ENCODE results near the gene CLDN20. TPM values are rescaled to one million over a fixed set of nuclear protein-coding genes. Genes with fewer than 3 reads are reported as not detected.
"Not testable (repeated sequence)": the region's sequence is repeated elsewhere in the genome, so short reads cannot be mapped to it uniquely, and the experiment has no call there.

Gene CLDN20
- polyA plus RNA-seq, 3 donors, result 0.51 to 0.75 (median 0.74) TPM

- DNase-seq (ENCODE audit: low read depth in 3 of 3, low spot score in 2 of 3), result no peak
Measured at GRCh38 chr6:155309150-155309549, 45.3 kb downstream of the CLDN20 start.

DNA sequence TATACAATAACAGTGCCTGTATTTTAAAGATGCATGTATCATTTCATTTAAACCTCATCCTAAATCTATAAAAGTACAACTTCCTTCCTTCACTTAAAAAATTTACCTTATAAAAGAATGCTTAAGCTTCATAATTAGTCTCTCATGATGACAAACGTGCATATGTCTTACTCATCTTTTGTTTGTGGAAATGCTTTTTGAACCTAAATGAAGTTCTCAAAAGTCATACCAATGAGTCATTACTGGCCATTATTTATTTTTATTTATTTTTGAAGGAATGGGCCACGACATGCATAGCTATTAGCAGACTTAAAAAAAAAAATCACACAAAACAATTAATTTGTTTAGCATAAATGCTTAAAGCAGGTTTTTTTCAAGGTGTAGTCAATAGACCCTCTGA lies 46.8 kb downstream of the CLDN20 start:
- DNase-seq (ENCODE audit: low read depth in 3 of 3, low spot score in 2 of 3), result no peak

GRCh38 chr6:155311086-155311485 lies 47.3 kb downstream of the CLDN20 start:
- DNase-seq (ENCODE audit: low read depth in 3 of 3, low spot score in 2 of 3), result no peak

DNA sequence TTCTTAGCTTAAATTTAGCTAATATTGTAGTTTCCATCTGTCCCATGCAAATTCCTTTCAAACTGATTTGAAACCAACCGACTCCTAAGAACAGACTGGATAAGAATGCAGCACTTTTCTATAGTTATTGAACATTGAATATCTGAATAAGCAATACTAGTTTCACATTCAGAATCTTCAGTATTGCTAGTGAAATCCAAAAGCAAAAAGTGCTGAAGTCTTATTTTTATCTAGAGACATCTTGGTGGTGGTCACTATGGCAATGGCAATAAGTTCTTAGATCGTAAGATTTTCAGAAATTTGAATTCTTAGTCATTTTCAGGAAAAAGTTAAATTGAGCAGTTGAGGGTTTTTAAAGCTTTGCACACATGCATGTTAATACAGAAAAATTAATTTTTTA lies 47.8 kb downstream of the CLDN20 start:
- no peak for DNase-seq (ENCODE audit: low read depth in 3 of 3, low spot score in 2 of 3)

DNA sequence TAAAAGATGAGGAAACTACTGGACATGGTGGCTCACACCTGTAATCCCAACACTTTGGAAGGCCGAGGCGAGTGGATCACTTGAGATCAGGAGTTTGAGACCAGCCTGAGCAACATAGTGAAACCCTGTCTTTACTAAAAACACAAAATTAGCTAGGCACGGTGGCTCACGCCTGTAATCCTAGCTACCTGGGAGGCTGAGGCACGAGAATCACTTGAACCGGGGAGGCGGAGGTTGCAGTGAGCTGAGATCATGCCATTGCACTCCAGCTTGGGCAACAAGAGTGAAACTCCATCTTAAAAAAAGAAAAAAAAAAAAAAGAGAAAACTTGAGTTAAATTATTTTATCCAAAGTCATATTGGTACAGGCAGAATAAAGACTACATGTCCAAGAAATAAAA lies 49.1 kb downstream of the CLDN20 start:
- not testable (repeated sequence) for DNase-seq (ENCODE audit: low read depth in 3 of 3, low spot score in 2 of 3)

- no peak for DNase-seq (ENCODE audit: low read depth in 3 of 3, low spot score in 2 of 3)
Measured at GRCh38 chr6:155313602-155314091, 49.8 kb downstream of the CLDN20 start.

DNA sequence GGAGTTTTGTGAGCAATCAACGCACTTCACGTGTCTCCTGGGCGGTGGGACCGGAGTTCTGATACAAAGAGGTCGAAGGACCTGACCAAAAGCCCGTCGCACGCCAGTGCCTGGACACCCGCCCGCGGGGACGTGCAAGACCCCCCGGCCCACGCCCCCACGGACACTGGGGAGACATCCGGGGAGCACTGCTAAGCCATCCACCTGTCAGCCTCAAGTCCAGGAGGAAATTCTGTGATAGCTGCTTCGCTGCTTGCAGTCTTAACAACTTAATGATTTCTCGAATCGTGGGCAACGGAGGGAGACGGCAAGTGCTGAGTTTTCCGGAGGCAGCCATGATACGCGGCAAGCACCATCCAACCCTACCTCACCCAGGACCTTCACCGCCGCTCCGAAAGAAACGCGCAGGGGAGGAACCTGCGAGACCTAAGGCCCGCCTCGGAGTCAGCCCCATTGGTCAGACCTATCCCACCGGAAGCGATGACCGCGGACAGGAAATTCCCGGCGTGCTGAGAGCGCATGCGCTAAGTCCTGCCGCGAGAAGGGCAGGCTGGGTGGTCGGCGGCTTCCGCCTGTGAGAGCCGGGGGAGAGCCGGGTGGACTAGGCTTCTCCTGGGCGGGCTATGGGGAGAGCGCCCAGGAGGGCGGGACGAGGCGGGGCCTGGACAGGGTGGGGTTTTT lies 50.4 kb downstream of the CLDN20 start, which contains the start of gene TFB1M:
TFB1M (minus strand) TSS at position 393 of the 681 bp plus-strand sequence; CDS start at position 337, 56 bp downstream.
- DNase-seq (ENCODE audit: low read depth in 3 of 3, low spot score in 2 of 3), result peak; percentile 93 to 98 (median 95)

DNA sequence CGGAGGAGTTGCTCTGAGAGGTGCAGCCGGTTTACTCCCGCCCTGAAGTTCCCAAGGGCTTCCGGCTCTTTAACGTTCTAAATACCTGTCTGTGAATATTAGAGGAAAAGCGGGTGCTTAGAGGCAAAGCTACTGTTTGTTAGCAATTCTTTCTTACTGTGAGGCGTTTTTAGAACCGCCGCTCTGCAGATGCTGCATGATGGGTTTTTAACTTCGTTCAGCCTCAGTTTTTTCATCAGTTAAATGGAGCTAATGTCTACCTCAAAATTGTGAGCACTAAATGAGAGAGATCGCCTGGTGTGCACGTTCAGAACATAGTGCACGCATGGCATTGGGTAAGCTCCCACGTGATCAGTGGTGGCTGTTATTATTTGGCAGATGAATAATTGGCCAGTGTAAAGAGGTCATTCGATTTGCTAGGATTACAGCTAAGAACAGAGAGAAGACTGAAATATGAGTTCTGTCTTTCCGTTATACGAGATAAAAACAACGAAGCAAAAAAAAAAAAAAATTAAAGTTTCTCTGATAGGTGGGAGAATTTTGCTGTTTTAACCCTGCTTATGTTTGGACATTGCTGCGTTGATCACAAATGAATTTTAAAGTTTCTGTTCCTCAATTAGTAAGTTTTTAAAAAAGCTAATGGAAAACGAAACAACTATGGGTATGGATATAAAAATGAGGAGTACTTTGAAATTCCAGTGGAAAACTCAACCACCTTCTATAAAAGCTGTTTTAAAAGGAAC lies 51.1 kb downstream of the CLDN20 start:
- no peak for DNase-seq (ENCODE audit: low read depth in 3 of 3, low spot score in 2 of 3)

GRCh38 chr6:155315516-155315871 lies 51.7 kb downstream of the CLDN20 start:
- no peak for DNase-seq (ENCODE audit: low read depth in 3 of 3, low spot score in 2 of 3)

- no peak for DNase-seq (ENCODE audit: low read depth in 3 of 3, low spot score in 2 of 3)
Measured at GRCh38 chr6:155316419-155316818, 52.6 kb downstream of the CLDN20 start.

DNA sequence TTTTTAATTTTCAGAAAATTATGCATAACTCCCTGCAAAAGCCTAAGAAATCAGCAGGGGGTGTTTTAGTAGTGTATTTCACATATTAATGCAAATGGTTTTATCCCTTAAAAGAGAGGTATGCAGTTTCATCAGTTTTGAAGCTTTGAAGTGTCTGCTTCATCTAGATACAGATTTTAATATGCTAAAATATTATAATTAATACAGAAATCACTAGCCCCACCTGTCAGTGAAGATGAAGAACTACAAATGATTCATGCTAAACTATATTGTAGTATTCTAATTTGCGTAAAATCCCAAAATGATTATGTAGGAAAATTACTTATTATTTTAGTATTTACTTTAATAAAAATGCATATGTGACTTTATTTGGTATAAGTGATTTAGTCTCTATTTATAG lies 53.4 kb downstream of the CLDN20 start:
- DNase-seq (ENCODE audit: low read depth in 3 of 3, low spot score in 2 of 3), result no peak

- no peak for DNase-seq (ENCODE audit: low read depth in 3 of 3, low spot score in 2 of 3)
Measured at GRCh38 chr6:155319902-155320301, 56.1 kb downstream of the CLDN20 start.

DNA sequence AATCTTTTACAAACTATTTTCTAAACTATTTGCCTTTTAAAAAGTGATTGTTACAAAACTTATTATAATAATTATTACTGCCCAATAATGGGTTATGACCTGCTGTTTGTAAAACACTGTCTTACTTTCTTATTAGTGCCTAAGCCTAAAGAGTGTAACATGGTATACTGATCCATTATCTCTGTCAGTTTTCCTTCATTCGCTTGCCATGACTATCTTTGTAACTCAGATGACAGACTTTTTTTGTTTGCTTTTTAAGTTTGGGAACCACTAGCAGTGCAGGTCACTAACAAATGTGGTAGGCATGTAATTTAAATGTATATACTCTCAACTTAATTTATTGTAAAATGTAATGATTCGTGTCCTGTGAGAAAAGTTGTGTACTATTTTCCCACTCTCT lies 60.4 kb downstream of the CLDN20 start:
- DNase-seq (ENCODE audit: low read depth in 3 of 3, low spot score in 2 of 3), result no peak

DNA sequence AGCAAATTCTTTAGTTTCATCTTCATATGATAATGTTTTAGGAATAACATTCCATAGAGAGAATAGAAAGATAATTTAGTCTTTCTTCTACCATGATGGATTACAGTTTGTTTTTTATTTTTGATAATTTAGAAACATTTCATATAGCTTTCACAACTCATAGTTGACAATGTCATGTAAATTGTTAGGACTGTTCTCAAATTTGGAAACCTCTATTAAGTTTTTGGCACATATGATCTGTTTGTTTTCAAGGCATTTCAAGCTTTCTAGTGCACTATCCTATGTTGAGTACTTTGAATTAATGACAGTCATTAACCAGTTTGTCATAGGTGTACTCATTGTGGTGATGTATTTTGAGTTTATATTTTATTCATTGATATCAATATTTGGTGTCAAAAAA lies 61.2 kb downstream of the CLDN20 start:
- DNase-seq (ENCODE audit: low read depth in 3 of 3, low spot score in 2 of 3), result no peak

DNA sequence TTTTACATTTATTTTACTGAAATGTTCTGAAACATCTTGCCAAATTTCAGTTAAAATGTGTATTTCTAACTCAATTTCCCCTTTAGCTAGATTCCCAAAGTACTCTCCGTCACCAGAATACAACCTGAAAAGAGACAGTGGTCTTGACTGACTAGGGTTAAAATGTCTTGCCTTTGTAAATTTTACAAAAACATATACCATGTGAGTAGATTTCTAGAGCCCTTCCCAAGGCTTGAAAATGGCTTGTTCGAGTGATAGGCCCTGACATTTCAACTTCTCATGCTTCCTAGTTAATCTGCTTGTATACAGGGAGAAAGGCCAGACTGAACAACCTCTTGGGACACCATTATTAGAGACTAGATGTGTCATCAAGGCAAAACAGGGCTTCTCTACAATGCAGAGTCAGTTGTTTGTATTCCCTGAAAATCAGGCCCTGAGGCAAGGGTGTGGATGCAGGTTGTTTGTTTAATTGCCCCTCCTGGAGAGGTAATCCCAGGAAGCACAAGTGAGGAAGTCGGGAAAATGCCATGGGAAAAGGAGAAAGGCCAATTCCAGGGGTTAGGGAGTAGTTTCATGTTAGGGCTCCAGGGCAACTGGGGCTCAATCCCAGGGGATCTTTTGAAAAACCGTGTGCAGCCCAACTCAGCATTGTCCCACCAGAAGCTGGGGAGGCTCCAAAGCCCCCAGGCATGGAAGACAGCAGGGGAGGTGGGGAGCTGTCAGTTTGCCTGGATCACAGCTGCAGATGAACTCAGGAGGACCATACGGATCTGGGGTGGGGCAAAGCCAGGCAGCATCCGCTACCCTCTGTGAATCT lies 62.1 kb downstream of the CLDN20 start:
- DNase-seq (ENCODE audit: low read depth in 3 of 3, low spot score in 2 of 3), result no peak

Other genes with a start within 250 kb of the CLDN20 start
- 10 to 100 TPM; 16.0 to 18.8 (median 17.0) TPM for gene TFB1M, start 50.5 kb downstream of the CLDN20 start, polyA plus RNA-seq (ENCODE audit: insufficient read length in 3 of 3)
- 1 to 10 TPM; 1.5 to 2.1 (median 1.9) TPM for gene NOX3, start 191.8 kb downstream of the CLDN20 start, polyA plus RNA-seq (ENCODE audit: insufficient read length in 3 of 3)